ENCODE measurements around the gene BPIFA3.

BPIFA3 gene

DNA sequence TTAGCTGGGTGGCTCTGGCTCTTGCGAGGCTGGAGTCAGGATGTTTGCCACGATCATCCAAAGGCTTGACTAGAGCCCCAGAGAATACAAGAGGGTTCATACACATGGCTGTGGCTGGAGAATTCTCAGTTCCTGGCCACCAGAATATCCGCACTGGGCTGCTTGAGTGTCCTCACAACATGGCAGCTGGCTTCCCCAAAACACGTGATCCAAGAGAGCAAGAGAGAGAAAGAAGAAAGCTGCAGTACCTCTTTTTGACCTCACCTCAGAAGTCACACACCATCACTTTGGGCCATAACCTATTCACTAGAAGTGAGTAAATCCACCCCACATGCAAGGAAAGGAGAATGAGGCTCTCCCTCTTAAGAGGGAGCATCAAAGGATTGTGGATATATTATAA, 44.3 kb downstream of the BPIFA3 start:
- no peak for DNase-seq
- ATAC-seq (replicated peaks): no peak
- H3K27ac Mint-ChIP-seq: no peak overlapping the region
- H3K4me1 Mint-ChIP-seq: peaks cover 0 to 4% of the 10 kb centered on the region in 2 donors
- no peak overlapping the region for H3K4me3 Mint-ChIP-seq
- H3K27me3 Mint-ChIP-seq: peaks cover 20 to 28% of the 10 kb centered on the region in 2 donors
- H3K9me3 Mint-ChIP-seq: peaks cover 4 to 5% of the 10 kb centered on the region in 2 donors
- H3K36me3 Mint-ChIP-seq: peaks cover 0 to 4% of the 10 kb centered on the region in 2 donors

DNA sequence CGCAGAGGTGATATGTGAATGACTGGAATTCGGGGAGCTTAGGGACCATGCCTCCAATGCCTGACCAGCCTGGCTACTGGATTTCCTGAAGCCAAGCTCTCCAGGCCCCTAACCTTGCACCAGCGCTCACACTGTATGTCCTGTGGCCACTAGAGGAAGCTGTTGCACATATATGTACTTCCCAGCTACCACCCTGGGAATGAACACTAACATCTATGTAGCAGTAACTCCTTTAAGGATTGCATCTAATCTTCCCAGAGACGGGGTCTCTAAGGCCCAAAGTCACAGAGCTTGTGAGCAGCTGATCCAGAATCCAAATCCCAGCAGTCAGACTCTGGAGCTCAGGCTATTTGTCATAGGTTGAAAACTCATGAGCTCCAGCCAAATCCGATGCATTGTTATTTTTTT, 45.5 kb downstream of the BPIFA3 start:
- no peak overlapping the region for H3K4me3 Mint-ChIP-seq
- H3K4me1 Mint-ChIP-seq: peaks cover 0 to 4% of the 10 kb centered on the region in 2 donors
- H3K9me3 Mint-ChIP-seq: peaks cover 4 to 5% of the 10 kb centered on the region in 2 donors
- ATAC-seq (replicated peaks): no peak
- H3K27ac Mint-ChIP-seq: no peak overlapping the region
- DNase-seq: no peak
- H3K27me3 Mint-ChIP-seq: peaks cover 20 to 26% of the 10 kb centered on the region in 2 donors
- H3K36me3 Mint-ChIP-seq: peaks cover 0 to 4% of the 10 kb centered on the region in 2 donors

DNA sequence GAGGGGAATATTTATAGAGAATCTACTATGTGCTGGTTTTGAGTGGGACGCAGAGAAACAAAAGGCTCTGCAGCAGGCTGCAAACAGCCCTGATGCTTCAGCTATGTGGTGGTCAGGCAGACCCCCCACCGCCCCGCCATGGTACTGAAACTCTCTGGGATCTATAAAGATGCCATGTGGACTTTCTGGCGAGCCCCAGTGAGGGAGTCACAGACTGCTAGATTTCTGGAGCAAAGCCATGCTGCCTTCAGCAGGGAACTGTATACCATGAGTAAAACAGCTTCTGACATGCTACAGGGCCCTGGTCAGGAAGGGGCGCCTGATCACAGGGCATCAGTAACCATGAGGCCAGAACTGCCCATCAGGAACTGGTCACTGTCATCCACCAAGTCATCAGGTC, 46.6 kb downstream of the BPIFA3 start:
- Mint-ChIP-seq H3K36me3 (peaks cover 0 to 4% of the 10 kb centered on the region in 2 donors), H3K27me3 (peaks cover 26 to 31% of the 10 kb centered on the region in 2 donors), H3K9me3 (peaks cover 4 to 5% of the 10 kb centered on the region in 2 donors), H3K4me3 (no peak overlapping the region), H3K4me1 (peaks cover 0 to 4% of the 10 kb centered on the region in 2 donors), H3K27ac (no peak overlapping the region)
- DNase-seq: no peak
- no peak for ATAC-seq (replicated peaks)

DNA sequence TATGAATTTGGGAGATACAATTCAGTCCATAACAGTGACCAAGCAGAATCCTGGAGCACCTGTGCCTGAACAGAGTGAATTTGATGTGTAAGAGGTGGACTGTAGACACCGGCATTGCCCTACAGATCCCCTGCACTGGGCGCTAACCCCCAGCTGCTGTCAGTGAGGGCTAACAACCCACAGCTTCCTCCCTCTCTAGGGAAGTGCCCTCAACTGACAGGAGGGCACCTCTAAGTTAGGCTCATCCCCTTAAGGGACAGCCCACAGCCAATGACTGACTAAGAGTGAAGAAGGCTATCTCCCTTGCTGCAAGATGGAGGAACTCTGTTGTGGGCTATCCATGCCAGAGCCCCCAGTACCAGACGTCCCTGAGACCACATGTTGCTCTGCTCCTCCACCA, 50.5 kb downstream of the BPIFA3 start:
- Mint-ChIP-seq H3K36me3 (peaks cover 0 to 4% of the 10 kb centered on the region in 2 donors), H3K9me3 (peaks cover 4 to 5% of the 10 kb centered on the region in 2 donors), H3K4me1 (no peaks in the 10 kb centered on the region), H3K27ac (no peak overlapping the region), H3K4me3 (no peak overlapping the region), H3K27me3 (peaks cover 41 to 46% of the 10 kb centered on the region in 2 donors)
- DNase-seq: no peak
- peak; percentile 33 to 36 for ATAC-seq (replicated peaks)

DNA sequence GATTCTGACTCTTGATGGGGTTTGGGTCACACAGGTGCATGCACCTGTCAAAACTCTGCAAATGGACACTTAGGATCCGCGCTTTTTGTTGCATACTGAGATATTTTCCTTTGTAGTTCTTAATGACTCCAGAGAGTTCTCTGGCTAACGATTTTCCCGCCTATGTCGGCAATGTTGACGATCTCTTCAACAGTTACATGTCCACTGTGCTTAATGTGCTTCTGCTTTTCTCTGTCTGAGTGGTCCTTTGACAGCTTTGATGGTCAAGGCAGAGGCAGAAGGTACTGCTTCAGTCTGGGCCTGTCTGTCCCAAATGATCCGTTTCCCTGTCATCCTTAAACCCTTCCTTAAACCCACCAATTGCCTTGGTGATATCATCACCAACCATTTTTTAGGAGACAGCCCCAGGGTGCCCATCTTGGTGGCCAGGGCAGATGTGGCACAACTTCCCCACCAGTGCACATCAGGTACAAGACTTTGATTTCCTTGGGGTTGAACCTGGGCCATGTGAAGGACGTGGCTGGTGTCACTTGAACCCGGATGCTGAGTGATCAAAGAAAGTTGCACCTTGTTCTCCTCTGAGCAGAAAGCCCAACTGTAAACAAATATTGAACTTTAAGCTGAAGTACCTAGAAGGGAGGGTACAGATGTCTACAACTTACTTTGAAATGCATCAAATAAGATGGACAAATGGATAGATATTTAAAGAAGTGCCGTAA, 55.2 kb downstream of the BPIFA3 start:
- Mint-ChIP-seq H3K4me3 (no peak overlapping the region), H3K36me3 (no peaks in the 10 kb centered on the region), H3K9me3 (no peaks in the 10 kb centered on the region), H3K27me3 (peaks cover 31 to 56% of the 10 kb centered on the region in 2 donors), H3K4me1 (no peaks in the 10 kb centered on the region), H3K27ac (no peak overlapping the region)
- no peak for ATAC-seq (replicated peaks)
- DNase-seq: no peak

DNA sequence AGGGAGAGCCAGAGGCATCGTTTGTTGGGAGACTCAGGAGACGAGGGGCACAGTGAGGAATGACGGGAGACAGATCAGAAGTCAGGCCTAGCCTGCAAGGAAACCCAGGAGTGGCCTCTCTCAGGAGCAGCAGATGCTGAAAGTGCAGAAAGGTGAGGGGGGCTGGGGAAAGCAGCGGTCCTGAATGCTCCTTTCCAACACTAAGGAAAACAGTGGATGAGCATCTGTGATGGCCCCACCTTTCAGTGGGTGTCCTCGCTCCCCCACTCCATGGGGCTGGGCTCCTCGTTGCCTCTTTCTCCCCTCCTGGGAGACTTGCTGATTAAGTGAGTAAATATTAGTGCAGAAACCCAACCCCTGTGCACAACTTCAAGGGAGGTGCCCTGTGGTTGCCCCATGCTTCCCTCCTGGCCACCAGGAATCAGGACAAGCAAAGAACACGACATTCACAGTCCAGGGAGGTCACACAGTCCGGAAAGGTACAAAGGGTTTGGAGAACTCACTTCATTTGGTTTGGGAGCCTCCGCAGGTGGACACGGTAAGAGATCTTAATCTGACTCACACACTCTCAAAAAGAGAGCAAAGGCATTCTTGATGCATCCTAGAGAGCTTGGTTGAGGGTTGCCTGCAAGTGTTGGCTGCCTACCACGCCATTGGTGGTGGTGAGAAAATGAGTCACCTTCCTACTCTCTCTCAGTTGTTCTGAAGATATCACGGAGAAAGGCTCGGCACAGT, 56.1 kb downstream of the BPIFA3 start:
- no peaks in the 10 kb centered on the region for H3K9me3 Mint-ChIP-seq
- H3K27ac Mint-ChIP-seq: no peak overlapping the region
- no peaks in the 10 kb centered on the region for H3K4me1 Mint-ChIP-seq
- no peak overlapping the region for H3K4me3 Mint-ChIP-seq
- H3K27me3 Mint-ChIP-seq: peaks cover 31 to 55% of the 10 kb centered on the region in 2 donors
- ATAC-seq (replicated peaks): no peak
- DNase-seq: no peak
- H3K36me3 Mint-ChIP-seq: no peaks in the 10 kb centered on the region

DNA sequence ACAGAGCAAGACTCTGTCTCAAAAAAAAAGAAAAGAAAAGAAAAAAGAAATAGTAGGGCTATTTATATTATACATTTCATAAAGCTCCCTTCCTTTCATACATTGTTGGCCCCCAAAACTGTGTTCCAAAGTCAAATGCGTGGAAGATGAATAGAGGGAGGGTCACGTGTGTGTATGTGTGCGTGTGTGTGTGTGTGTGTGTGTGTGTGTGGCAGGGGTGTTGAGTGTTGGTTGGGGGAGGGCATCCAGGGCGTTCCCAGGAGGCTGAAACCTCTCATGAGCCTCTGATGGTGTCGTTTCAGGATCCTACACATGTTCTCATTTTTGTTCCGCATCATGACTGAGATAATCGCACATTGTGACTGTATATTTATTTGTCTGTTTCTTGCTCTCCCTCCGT, 58.1 kb downstream of the BPIFA3 start:
- no peaks in the 10 kb centered on the region for H3K9me3 Mint-ChIP-seq
- no peaks in the 10 kb centered on the region for H3K4me1 Mint-ChIP-seq
- no peaks in the 10 kb centered on the region for H3K36me3 Mint-ChIP-seq
- DNase-seq: no peak
- H3K4me3 Mint-ChIP-seq: no peak overlapping the region
- peaks cover 32 to 56% of the 10 kb centered on the region in 2 donors for H3K27me3 Mint-ChIP-seq
- H3K27ac Mint-ChIP-seq: no peak overlapping the region
- ATAC-seq (replicated peaks): no peak

DNA sequence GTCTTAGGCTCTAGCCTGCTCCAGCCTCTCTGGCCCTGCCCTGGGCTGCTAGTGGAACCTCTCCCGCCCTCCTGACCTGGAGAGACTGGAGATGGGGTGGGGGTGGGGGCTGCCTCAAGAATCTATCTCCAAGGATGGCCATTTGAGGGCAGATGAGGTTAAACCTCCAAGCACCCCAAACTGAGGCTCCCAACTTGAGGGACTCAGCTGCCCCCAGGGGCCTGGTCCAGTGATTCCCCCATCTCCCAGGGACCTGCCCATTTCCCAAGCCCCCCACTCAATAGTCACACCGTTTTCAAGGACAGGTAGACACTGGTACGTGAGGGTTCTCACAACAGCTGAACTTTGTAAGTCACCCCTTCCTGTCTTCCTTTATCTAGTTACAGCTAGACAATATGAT, 58.7 kb downstream of the BPIFA3 start:
- H3K36me3 Mint-ChIP-seq: no peaks in the 10 kb centered on the region
- ATAC-seq (replicated peaks) (no peak), DNase-seq (no peak)
- peaks cover 34 to 50% of the 10 kb centered on the region in 2 donors for H3K27me3 Mint-ChIP-seq
- no peak overlapping the region for H3K27ac Mint-ChIP-seq
- no peak overlapping the region for H3K4me3 Mint-ChIP-seq
- no peaks in the 10 kb centered on the region for H3K9me3 Mint-ChIP-seq
- no peaks in the 10 kb centered on the region for H3K4me1 Mint-ChIP-seq

DNA sequence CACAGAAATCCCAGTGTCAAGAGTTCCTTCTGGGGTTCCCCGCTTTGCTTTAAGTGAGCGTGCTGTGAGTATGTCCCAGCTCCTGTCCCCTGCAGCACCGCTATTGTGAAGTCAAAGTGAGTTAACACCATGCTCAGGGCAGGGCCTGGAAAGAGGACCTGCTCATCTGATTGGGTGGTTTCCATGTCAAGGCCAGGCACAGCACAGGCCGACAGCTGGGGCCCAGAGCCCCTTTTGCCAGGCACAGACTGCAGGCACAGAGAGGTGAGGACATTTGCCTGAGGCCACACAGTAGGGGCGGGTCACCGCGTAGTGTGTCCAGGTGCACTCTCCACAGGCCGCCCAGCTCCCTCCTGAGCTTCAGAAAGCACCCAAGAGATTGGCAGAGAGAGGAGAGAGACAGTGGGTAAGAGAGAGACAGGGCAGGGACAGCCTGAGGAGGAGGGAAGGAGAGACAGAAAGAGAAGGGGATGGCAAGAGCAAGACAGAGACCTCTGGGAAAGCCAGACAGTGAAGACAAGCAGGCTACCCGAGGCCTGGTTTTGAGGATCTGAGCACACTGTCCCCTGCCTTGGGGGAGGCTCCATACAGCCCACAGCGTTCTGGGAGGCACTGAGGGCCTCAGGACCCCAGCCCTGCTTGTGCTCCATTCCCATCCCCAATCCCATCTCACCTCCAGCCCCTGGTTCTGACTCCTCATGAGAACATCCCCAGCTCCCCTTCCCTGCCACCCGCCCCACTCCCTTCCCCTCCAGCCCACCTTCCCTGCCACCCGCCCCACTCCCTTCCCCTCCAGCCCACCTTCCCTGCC, 59.4 kb downstream of the BPIFA3 start:
- no peak overlapping the region for H3K27ac Mint-ChIP-seq
- H3K27me3 Mint-ChIP-seq: peaks cover 35 to 47% of the 10 kb centered on the region in 2 donors
- DNase-seq (no peak), ATAC-seq (replicated peaks) (no peak)
- no peaks in the 10 kb centered on the region for H3K9me3 Mint-ChIP-seq
- H3K4me3 Mint-ChIP-seq: no peak overlapping the region
- no peaks in the 10 kb centered on the region for H3K4me1 Mint-ChIP-seq
- no peaks in the 10 kb centered on the region for H3K36me3 Mint-ChIP-seq

Data from stimulated activated naive B cell treated with anti-CD40 and anti-IgM and Interleukin-4, amounts not matched to agents 10 μg/mL and 1 μg/mL and 100 μg/mL, for 72 hours (primary cell).